Suppressor macrophage treated with lipopolysaccharide for 1 hour (primary cell): ENCODE data around the gene MSL3B.

ENCODE experiments used
- DNase-seq, 3 donors: peaks; one replicate each; pipeline ENCODE4 v3.0.0-alpha.2; 2020 to 2022

MSL3B gene

DNA sequence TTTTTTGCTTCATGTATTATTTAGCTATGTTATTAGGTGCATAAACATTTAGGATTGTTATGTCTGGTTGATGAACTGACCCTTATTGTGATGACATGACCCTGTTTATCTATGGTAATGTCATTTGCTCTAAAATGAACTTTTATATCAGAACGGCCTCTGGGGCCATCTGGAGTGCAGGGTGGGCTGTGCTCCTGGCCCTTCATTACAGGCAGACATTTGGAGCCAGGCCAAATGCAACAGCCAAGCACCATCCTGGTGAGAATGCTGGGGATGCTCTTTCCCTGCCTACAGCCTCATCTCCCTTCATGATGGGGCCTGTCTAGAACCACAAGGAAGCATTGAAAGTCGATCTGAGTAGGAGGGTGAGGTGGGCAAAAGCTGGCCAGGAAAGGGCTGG lies 51.9 kb downstream of the MSL3B start:
- DNase-seq, result no peak

DNA sequence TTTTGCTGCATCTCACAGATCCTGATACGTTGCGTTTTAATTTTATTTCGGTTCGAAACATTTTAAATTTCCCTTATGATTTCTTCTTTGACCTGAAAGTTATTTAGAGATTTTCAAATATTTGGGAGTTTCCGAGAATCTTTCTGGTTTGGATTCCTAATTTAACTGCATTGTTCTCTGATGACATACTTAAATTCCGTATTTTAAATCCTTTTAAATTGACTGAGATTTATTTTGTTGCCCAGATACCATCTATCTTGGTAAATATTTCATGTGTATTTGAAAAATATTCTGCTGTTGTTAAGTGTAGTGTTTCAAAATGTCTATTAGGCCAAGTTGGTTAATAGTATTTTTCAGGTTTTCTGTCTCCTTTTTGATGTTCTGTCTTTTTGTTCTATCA lies 52.3 kb downstream of the MSL3B start:
- DNase-seq, result no peak
